ENCODE results near the gene AHCY. TPM values are rescaled to one million over a fixed set of nuclear protein-coding genes. Genes with fewer than 3 reads are reported as not detected.

Gene AHCY
- total RNA-seq, 1 experiment from 2014 or later = 265 TPM

- ATAC-seq = no peak
These were observed 19.3 kb upstream of the AHCY start for GRCh38 chr20:34322267-34323105.

GRCh38 chr20:34320861-34321260 is 17.7 kb upstream of the AHCY start:
- no peaks in the 10 kb centered on the region for H3K9me3 ChIP-seq (ENCODE audit: low read length)
- ChIA-PET CTCF (no interaction called here), POLR2A (ENCODE audit: unreplicated experiment) (no interaction called here)
- no peaks in the 10 kb centered on the region for H3K27me3 ChIP-seq (ENCODE audit: low read length)
- TF ChIP-seq EZH2phosphoT487 (IDR thresholded peaks at IDR 0.05; ENCODE audit: borderline replicate concordance, low read length) (no peak), CTCF (conservative IDR thresholded peaks at IDR 0.05; ENCODE audit: low read depth, low read length) (no peak), EZH2 (IDR thresholded peaks at IDR 0.05; ENCODE audit: low read length, unreplicated experiment) (no peak)
- ATAC-seq (no peak), DNase-seq (no peak)
- H3K4me1 ChIP-seq (ENCODE audit: insufficient read depth, low read length) = peaks cover 19% of the 10 kb centered on the region
- H3K9ac ChIP-seq (ENCODE audit: low read length) = no peak overlapping the region
- no peaks in the 10 kb centered on the region for H3F3A ChIP-seq (ENCODE audit: low read length, unreplicated experiment)
- H3K79me2 ChIP-seq (ENCODE audit: low read length) = no peaks in the 10 kb centered on the region
- no peaks in the 10 kb centered on the region for H4K20me1 ChIP-seq (ENCODE audit: low read length)
- H3K9me2 ChIP-seq (replicated peaks; ENCODE audit: low read length) = no peaks in the 10 kb centered on the region
- no peak overlapping the region for H3K4me3 ChIP-seq (ENCODE audit: low read length)
- H2AFZ ChIP-seq (ENCODE audit: low read length) = no peak overlapping the region
- BruUV-seq (replicated peaks) = no TSS peak
- no peaks in the 10 kb centered on the region for H3K36me3 ChIP-seq (ENCODE audit: low read depth, low read length)
- H3K4me2 ChIP-seq (ENCODE audit: low read length) = no peak overlapping the region
- intact Hi-C loops (cut with micrococcal nuclease) = no loop called here
- H3K27ac ChIP-seq (ENCODE audit: low read length) = no peak overlapping the region

More at GRCh38 chr20:34322267-34323105, 19.3 kb upstream of the AHCY start:
- H3K9me2 ChIP-seq (replicated peaks; ENCODE audit: low read length) = no peaks in the 10 kb centered on the region
- no peak overlapping the region for H3K4me2 ChIP-seq (ENCODE audit: low read length)
- intact Hi-C loops (cut with micrococcal nuclease) = no loop called here
- H3K27ac ChIP-seq (ENCODE audit: low read length) = no peak overlapping the region
- no peaks in the 10 kb centered on the region for H3K9me3 ChIP-seq (ENCODE audit: low read length)
- no TSS peak for BruUV-seq (replicated peaks)
- no peaks in the 10 kb centered on the region for H3K79me2 ChIP-seq (ENCODE audit: low read length)
- ChIA-PET POLR2A (ENCODE audit: unreplicated experiment) (interaction anchor here (0.6 to 1.2 kb wide), 2 partner anchors 41 to 165 kb away, joined by 4 to 7 read pairs; no protein-coding TSS in a partner anchor), CTCF (no interaction called here)
- H3F3A ChIP-seq (ENCODE audit: low read length, unreplicated experiment) = no peaks in the 10 kb centered on the region
- H3K9ac ChIP-seq (ENCODE audit: low read length) = no peak overlapping the region
- no peaks in the 10 kb centered on the region for H4K20me1 ChIP-seq (ENCODE audit: low read length)
- peaks cover 8% of the 10 kb centered on the region for H3K4me1 ChIP-seq (ENCODE audit: insufficient read depth, low read length)
- H3K4me3 ChIP-seq (ENCODE audit: low read length) = no peak overlapping the region
- TF ChIP-seq CTCF (conservative IDR thresholded peaks at IDR 0.05; ENCODE audit: low read depth, low read length) (no peak), EZH2 (IDR thresholded peaks at IDR 0.05; ENCODE audit: low read length, unreplicated experiment) (no peak), EZH2phosphoT487 (IDR thresholded peaks at IDR 0.05; ENCODE audit: borderline replicate concordance, low read length) (no peak)
- H3K27me3 ChIP-seq (ENCODE audit: low read length) = no peaks in the 10 kb centered on the region
- DNase-seq = no peak
- no peak overlapping the region for H2AFZ ChIP-seq (ENCODE audit: low read length)
- H3K36me3 ChIP-seq (ENCODE audit: low read depth, low read length) = no peaks in the 10 kb centered on the region

Measured in PC-3 (cell line).